Mucosa of descending colon (tissue), 3 donors: ENCODE measurements around the gene AGXT2. TPM values are rescaled to one million over a fixed set of nuclear protein-coding genes. Genes with fewer than 3 reads are reported as not detected.

Experiments
- ATAC-seq: fragments of 200-7000 bp; cut with Tn5 transposase; one replicate; pipeline ENCODE4 v1.9.1; 2020; ENCODE audit warnings: mild to moderate bottlenecking, moderate library complexity
- DNase-seq, 3 donors: peaks; one replicate each; pipeline ENCODE4 v3.0.0-alpha.2; 2020
- H3K36me3 ChIP-seq: fragments of 200-600 bp; one replicate; pipeline ENCODE4 v1.8.0; 2021; ENCODE audit warnings: low read depth, mild to moderate bottlenecking
- H3K4me1 ChIP-seq: fragments of 200-600 bp; one replicate; pipeline ENCODE4 v1.8.0; 2021; ENCODE audit warnings: low read depth, mild to moderate bottlenecking
- H3K4me3 ChIP-seq: fragments of 200-600 bp; one replicate; pipeline ENCODE4 v1.8.0; 2021; ENCODE audit warnings: mild to moderate bottlenecking
- H3K9me3 ChIP-seq: fragments of 200-600 bp; one replicate; pipeline ENCODE4 v1.8.0; 2021; ENCODE audit warnings: mild to moderate bottlenecking
- intact Hi-C, 2 donors: fragments of 100-400 bp; cut with DNase I in 1 of 2; cut with micrococcal nuclease in 1 of 2; formaldehyde crosslinking; loops; one replicate each; pipeline versions ENCODE4 v1.11.0 to v1.11.1; 2022; cut with DNase I, micrococcal nuclease
- total RNA-seq, 3 donors: library from RNA; stranded (reverse); fragmentation: NEBNext Ultra II Directional in 2 of 3; extraction: Animal tissue kit (Norgen Biotek cat#: 25700) in 2 of 3; gene quantifications; one replicate each; pipeline versions ENCODE4 v1.2.1 to v1.2.4, GENCODE V29; 2021 to 2023
- TF ChIP-seq, protein P1 (sequence below): fragments of 200-600 bp; IDR thresholded peaks from one replicate; pipeline ENCODE4 v1.8.0; 2022; ENCODE audit warnings: antibody characterized with exemption, mild to moderate bottlenecking
- donor health status: DM: no; HTN: no; CAD: no; lungs with moderate emphysema.
- donor health status: DM: no; HTN: no; CAD: no.
- donor health status: DM: no; HTN: yes; CAD: no.

Gene AGXT2
- total RNA-seq, 3 donors from 2014 or later, result not detected

DNA sequence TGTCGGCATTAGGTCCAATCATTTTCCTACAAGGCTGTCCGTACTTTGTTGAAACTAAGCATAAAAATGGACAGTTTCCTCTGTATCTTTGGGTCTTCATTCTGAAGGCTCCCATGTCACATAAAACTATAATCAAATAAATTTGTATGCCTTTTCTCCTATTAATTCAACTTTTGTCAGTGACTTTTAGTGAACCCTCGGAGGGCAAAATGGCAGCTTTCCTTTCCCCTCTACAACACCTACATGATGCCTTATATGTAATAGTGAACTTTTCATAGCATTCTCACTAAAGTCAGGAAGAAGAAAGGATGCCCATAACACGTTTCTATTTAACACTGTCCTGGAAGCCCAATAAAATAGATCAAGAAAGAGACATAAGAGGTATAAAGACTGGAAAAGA is 5.1 kb upstream of the AGXT2 start:
- H3K4me3 ChIP-seq, result no peak overlapping the region
- H3K9me3 ChIP-seq, result no peaks in the 10 kb centered on the region
- no peak for ATAC-seq
- no peaks in the 10 kb centered on the region for H3K4me1 ChIP-seq
- intact Hi-C loops, result no loop called here
- DNase-seq, result no peak
- TF ChIP-seq, protein P1, sequence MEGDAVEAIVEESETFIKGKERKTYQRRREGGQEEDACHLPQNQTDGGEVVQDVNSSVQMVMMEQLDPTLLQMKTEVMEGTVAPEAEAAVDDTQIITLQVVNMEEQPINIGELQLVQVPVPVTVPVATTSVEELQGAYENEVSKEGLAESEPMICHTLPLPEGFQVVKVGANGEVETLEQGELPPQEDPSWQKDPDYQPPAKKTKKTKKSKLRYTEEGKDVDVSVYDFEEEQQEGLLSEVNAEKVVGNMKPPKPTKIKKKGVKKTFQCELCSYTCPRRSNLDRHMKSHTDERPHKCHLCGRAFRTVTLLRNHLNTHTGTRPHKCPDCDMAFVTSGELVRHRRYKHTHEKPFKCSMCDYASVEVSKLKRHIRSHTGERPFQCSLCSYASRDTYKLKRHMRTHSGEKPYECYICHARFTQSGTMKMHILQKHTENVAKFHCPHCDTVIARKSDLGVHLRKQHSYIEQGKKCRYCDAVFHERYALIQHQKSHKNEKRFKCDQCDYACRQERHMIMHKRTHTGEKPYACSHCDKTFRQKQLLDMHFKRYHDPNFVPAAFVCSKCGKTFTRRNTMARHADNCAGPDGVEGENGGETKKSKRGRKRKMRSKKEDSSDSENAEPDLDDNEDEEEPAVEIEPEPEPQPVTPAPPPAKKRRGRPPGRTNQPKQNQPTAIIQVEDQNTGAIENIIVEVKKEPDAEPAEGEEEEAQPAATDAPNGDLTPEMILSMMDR, result no peak
- no peaks in the 10 kb centered on the region for H3K36me3 ChIP-seq

DNA sequence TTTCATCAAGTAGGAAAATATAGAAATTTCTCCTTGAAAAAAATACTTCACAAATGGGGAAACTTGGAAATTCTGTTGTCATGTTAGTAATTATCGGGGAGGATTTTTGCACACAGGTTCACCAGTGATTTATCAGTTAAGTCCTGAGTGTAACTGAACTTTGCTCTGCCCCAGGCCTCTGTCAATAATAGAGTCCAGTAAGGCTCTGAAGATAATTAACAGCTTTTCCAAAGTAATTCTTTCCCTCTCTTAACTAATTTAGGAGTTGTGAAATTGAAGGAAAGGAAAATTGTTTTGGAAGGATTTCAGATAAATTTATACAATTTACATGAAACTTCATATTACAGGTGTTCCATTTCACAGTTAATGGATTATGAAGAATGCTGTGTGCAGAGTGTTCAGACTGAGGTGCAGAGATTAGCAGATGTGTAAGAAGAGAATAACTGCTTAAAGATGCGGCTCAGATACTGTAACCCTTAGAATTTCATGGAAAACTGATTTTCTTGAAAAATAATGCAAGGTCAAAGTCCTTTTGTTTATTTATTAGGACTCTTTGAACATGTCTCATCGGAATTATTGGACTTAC is 2.9 kb upstream of the AGXT2 start:
- Histone ChIP-seq H3K4me1 (no peaks in the 10 kb centered on the region), H3K9me3 (no peaks in the 10 kb centered on the region), H3K4me3 (no peak overlapping the region), H3K36me3 (no peaks in the 10 kb centered on the region)
- intact Hi-C loops, result no loop called here
- no peak for ATAC-seq
- DNase-seq, result no peak
- TF ChIP-seq, protein P1, result no peak

DNA sequence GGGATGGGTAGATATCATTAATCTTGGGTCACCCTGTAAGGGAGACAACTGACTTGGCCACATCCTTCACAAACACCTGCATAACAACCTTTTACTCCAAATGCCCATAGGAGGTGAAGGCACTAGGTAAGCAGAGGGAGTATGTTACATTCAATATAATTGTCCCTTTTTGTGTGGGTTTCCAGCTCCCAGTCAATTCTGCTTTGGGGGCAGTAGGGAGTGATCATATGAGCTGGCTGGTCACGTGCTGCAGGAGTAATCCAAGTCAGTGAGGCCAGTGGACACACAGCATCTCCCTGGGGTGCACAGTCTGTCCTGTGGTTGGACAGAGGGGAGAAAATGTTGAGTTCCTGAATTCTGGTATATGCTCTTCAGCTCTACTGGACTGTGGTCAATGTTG is 1.2 kb upstream of the AGXT2 start:
- ATAC-seq (no peak), DNase-seq (no peak)
- H3K9me3 ChIP-seq, result no peaks in the 10 kb centered on the region
- intact Hi-C loops, result no loop called here
- H3K36me3 ChIP-seq, result no peaks in the 10 kb centered on the region
- H3K4me1 ChIP-seq, result no peaks in the 10 kb centered on the region
- H3K4me3 ChIP-seq, result no peak overlapping the region
- TF ChIP-seq, protein P1, result no peak

DNA sequence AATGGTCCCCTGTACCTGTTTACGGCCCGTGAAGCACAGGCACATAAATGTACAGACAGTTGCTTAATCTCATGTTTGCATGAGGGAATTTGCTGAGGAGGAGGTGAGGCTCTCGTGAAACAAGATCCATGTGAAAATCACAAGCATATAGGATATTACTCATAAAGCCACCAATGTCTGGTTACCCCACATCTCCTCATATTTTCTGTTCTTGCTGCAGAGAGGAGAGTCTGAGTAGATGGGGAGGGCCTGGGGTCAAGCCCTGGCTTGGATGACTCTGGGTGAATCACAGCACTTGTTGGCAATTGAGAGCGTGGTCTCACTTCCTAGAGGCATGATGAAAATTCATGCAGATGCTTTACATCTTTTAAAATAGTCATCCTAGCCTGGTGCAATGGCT is 975 bp downstream of the AGXT2 start:
- intact Hi-C loops, result no loop called here
- Histone ChIP-seq H3K4me1 (no peaks in the 10 kb centered on the region), H3K36me3 (no peaks in the 10 kb centered on the region), H3K9me3 (no peaks in the 10 kb centered on the region), H3K4me3 (no peak overlapping the region)
- ATAC-seq, result no peak
- TF ChIP-seq, protein P1, result no peak
- no peak for DNase-seq

DNA sequence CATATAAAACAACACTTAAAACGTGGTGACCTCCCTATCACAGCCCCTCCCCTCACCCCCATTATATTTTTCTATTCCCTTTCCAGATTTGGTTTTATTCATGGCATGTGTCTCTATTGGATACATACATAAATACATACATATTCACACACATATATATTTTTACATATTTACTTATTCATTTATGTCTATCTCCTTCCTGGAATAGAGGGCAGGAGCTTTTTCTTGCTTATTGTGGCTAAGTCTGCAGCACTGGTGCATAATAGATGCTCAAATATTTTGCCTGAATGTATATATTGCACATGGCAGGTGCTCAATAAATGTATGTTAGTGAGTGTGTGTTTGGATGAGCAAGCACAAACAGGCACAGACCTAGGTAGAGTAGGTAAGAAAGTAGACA is 2.5 kb downstream of the AGXT2 start:
- no peaks in the 10 kb centered on the region for H3K9me3 ChIP-seq
- H3K36me3 ChIP-seq, result no peaks in the 10 kb centered on the region
- intact Hi-C loops, result no loop called here
- no peaks in the 10 kb centered on the region for H3K4me1 ChIP-seq
- H3K4me3 ChIP-seq, result no peak overlapping the region
- ATAC-seq (no peak), DNase-seq (no peak)
- TF ChIP-seq, protein P1, result no peak

DNA sequence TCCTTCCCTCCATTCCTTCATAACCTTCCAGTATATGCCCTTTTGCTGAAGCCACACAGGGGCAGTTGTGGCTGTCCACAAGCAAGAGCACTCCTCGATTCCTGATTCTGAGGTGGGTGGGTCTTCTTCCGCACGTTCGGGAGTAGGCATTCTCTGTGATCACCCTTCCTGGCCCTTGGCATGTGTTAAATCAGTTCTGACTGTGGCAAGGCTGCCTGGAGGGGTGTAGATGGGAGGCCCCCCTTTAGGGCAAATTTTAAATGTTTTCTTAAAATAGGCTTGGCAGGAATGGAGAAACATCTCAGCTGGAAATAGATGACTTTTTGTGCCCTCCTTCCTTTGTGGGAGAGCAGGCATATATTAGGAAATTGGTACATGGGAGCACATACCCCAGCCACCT is 3.1 kb downstream of the AGXT2 start:
- no peak for ATAC-seq
- Histone ChIP-seq H3K36me3 (no peaks in the 10 kb centered on the region), H3K9me3 (no peaks in the 10 kb centered on the region), H3K4me3 (no peak overlapping the region), H3K4me1 (no peaks in the 10 kb centered on the region)
- TF ChIP-seq, protein P1, result no peak
- intact Hi-C loops, result no loop called here
- DNase-seq, result no peak
